K562 (cell line): ENCODE results near the gene NALCN. TPM values are rescaled to one million over a fixed set of nuclear protein-coding genes. Genes with fewer than 3 reads are reported as not detected.

ENCODE experiments used
- ATAC-seq: fragments of 200-7000 bp; cut with Tn5 transposase; 3 replicates; pipeline ENCODE4 v1.9.1; 2020; ENCODE audit warnings: moderate library complexity
- BruUV-seq: library from RNA; stranded (reverse); fragments of 400-500 nt; replicated peaks from 2 replicates; lab custom pipeline; 2021; lab: Mats Ljungman, UMichigan
- CTCF ChIA-PET: fragments of 300-600 bp; formaldehyde crosslinking; extraction: SDS; loops from one replicate; lab custom pipeline; 2021; ENCODE audit warnings: low intra/inter-chr PET ratio; lab: Yijun Ruan, JAX
- POLR2A ChIA-PET: fragments of 300-600, 350-650 bp; sonication (Branson Sonifier 250); formaldehyde crosslinking; extraction: SDS; loops from one replicate; lab custom pipeline; 2021; ENCODE audit warnings: antibody characterized with exemption, inconsistent platforms; lab: Yijun Ruan, JAX
- DNase-seq, 4 experiments: peaks; one replicate each; pipeline versions ENCODE4 v3.0.0 to v3.0.0-alpha.2; 2011 to 2018; ENCODE audit warnings: low spot score in 3 of 4, mixed read lengths in 3 of 4; ENCODE audit errors: extremely low read depth in 1 of 4
- FAIRE-seq: peaks from 2 replicates; lab custom pipeline; 2011; peaks lifted over from hg19 to GRCh38; lab: Jason Lieb, UNC
- H2AFZ ChIP-seq: 2 replicates; pipeline ENCODE4 v1.6.0; 2011; ENCODE audit warnings: low read depth, low read length, control low read depth, inconsistent platforms
- H3K27ac ChIP-seq: fragments of 200-600 bp; 3 replicates; pipeline ENCODE4 v1.8.0; 2011; ENCODE audit warnings: low read depth, mild to moderate bottlenecking, control low read depth, inconsistent platforms, low read length, moderate library complexity, mixed read lengths; ENCODE audit errors: extremely low read depth
- H3K27me3 ChIP-seq, 2 experiments: fragments of 300-600 bp in 1 of 2; 2 replicates in 1 of 2; 3 replicates in 1 of 2; pipeline versions ENCODE4 v1.6.0 to v1.8.0; 2011; ENCODE audit warnings: inconsistent platforms in 2 of 2, low read length in 2 of 2, mild to moderate bottlenecking in 1 of 2, mixed read lengths in 1 of 2, moderate library complexity in 1 of 2; ENCODE audit not compliant: control insufficient read depth in 2 of 2, insufficient read depth in 2 of 2
- H3K36me3 ChIP-seq: fragments of 300-600 bp; 3 replicates; pipeline ENCODE4 v1.8.0; 2011; ENCODE audit warnings: mild to moderate bottlenecking, low read length, inconsistent platforms; ENCODE audit not compliant: control insufficient read depth, insufficient read depth
- H3K4me1 ChIP-seq, 2 experiments: fragments of 200-600 bp in 1 of 2; replicated peaks in 1 of 2; 2 replicates in 1 of 2; 3 replicates in 1 of 2; pipeline versions ENCODE4 v1.5.1 to v1.8.0; 2011; ENCODE audit warnings: inconsistent platforms in 2 of 2, low read length in 2 of 2, mild to moderate bottlenecking in 1 of 2, mixed read lengths in 1 of 2, moderate library complexity in 1 of 2; ENCODE audit not compliant: control insufficient read depth in 2 of 2, insufficient read depth in 2 of 2
- H3K4me2 ChIP-seq: 2 replicates; pipeline ENCODE4 v1.6.1; 2011; ENCODE audit warnings: low read length, control low read depth, inconsistent platforms, mixed read lengths; ENCODE audit not compliant: insufficient read depth
- H3K4me3 ChIP-seq: fragments of 200-600 bp; sonication (generic), shearing (Covaris generic); 2 replicates; pipeline ENCODE4 v1.5.1; 2016; ENCODE audit warnings: control low read depth, inconsistent platforms
- H3K79me2 ChIP-seq: fragments of 200-600 bp; 3 replicates; pipeline ENCODE4 v1.8.0; 2011; ENCODE audit warnings: low read length, inconsistent platforms; ENCODE audit not compliant: control insufficient read depth, insufficient read depth
- H3K9ac ChIP-seq, 2 experiments: 2 replicates each; pipeline versions ENCODE4 v1.6.0 to v1.6.1; 2011; ENCODE audit warnings: low read depth in 2 of 2, low read length in 2 of 2, control low read depth in 1 of 2, inconsistent platforms in 1 of 2, mild to moderate bottlenecking in 1 of 2, mixed read lengths in 1 of 2; ENCODE audit not compliant: insufficient read depth in 1 of 2
- H3K9me1 ChIP-seq: one replicate; pipeline ENCODE4 v1.6.0; 2011; ENCODE audit warnings: inconsistent platforms, mild to moderate bottlenecking, low read length, moderate library complexity; ENCODE audit not compliant: control insufficient read depth, insufficient read depth
- H3K9me3 ChIP-seq: replicated peaks from 2 replicates; pipeline ENCODE4 v1.5.1; 2011; ENCODE audit warnings: low read depth, low read length, inconsistent platforms; ENCODE audit not compliant: control insufficient read depth, insufficient read depth
- H4K20me1 ChIP-seq: replicated peaks from 2 replicates; pipeline ENCODE4 v1.6.1; 2011; ENCODE audit warnings: low read length, inconsistent platforms, mixed read lengths; ENCODE audit not compliant: control insufficient read depth, insufficient read depth
- CREB3L1 ChIP-seq: fragments of 450-650 bp; IDR thresholded peaks from 2 replicates; pipeline ENCODE4 v1.6.1; 2014; ENCODE audit warnings: low read depth, mild to moderate bottlenecking, moderate library complexity, borderline replicate concordance
- HNRNPLL ChIP-seq: fragments of 200-400 bp; formaldehyde crosslinking; IDR thresholded peaks from 2 replicates; pipeline ENCODE4 v1.6.1; 2017; ENCODE audit warnings: low read length, low read depth, mild to moderate bottlenecking; ENCODE audit not compliant: poor library complexity, severe bottlenecking
- HSF4 ChIP-seq: fragments of 250-450 bp; sonication (Bioruptor Pico); IDR thresholded peaks from 2 replicates; pipeline ENCODE4 v2.1.2; 2022; ENCODE audit warnings: mild to moderate bottlenecking, moderate library complexity, borderline replicate concordance
- PCBP1 ChIP-seq: fragments of 200-400 bp; formaldehyde crosslinking; IDR thresholded peaks from 2 replicates; pipeline ENCODE4 v1.6.1; 2018; ENCODE audit warnings: mild to moderate bottlenecking, low read depth, low read length; ENCODE audit not compliant: poor library complexity, severe bottlenecking
- SMARCB1 ChIP-seq: IDR thresholded peaks from 2 replicates; pipeline ENCODE4 v1.6.1; 2011; ENCODE audit warnings: improper control_type of control experiment, low read depth; ENCODE audit not compliant: insufficient read length
- SNRNP70 ChIP-seq: fragments of 200-400 bp; formaldehyde crosslinking; optimal IDR thresholded peaks from 2 replicates; pipeline ENCODE3; 2017; ENCODE audit warnings: low read depth, low read length
- TBL1XR1 ChIP-seq, 2 experiments: IDR thresholded peaks; 2 replicates each; pipeline ENCODE4 v1.6.1; 2012; ENCODE audit warnings: improper control_type of control experiment in 2 of 2, low read length in 2 of 2, mild to moderate bottlenecking in 1 of 2
- TFAP4 ChIP-seq: sonication (generic); formaldehyde crosslinking; IDR thresholded peaks from 2 replicates; pipeline ENCODE4 v1.8.0; 2022; ENCODE audit warnings: missing genetic modification reagents, mild to moderate bottlenecking, moderate library complexity, borderline replicate concordance
- ZNF184 ChIP-seq: sonication (generic); formaldehyde crosslinking; IDR thresholded peaks from 2 replicates; pipeline ENCODE4 v1.5.0; 2020; ENCODE audit warnings: missing genetic modification reagents
- WGBS: fragments of 100-300 bp; shearing (Covaris generic); methylation state at CpG from one replicate; pipeline ENCODE4 v1.1.6; 2016; ENCODE audit warnings: low coverage, mixed read lengths; ENCODE audit not compliant: insufficient coverage; ENCODE audit errors: missing lambda C conversion rate; 5-methylcytosine and 5-hydroxymethylcytosine counted together
- in situ Hi-C: fragments of 300-500 bp; cut with MboI; formaldehyde crosslinking; loops from 4 replicates; pipeline ENCODE4 v1.15.0; 2018; ENCODE audit warnings: inconsistent platforms, mixed read lengths
- intact Hi-C: fragments of 100-400 bp; cut with micrococcal nuclease; formaldehyde crosslinking; loops from 2 replicates; pipeline ENCODE4 v1.14.2; 2022
- polyA plus RNA-seq, 8 experiments: library from polyadenylated mRNA; depleted of rRNA in 4 of 8; stranded (reverse) in 5 of 8; unstranded in 3 of 8; fragments of >200 nt; fragmentation: Nextera tagmentation in 2 of 8; fragmentation: Illumina TruSeq in 1 of 8; extraction: Ambion mirVana in 2 of 8; extraction: Trizol in 1 of 8; gene quantifications; 2 replicates each; pipeline versions ENCODE4 v1.2.1 to v1.2.3, GENCODE V29; 2011 to 2014; ENCODE audit warnings: inconsistent platforms in 1 of 8, missing spikeins in 1 of 8
- total RNA-seq, 7 experiments: library from RNA; depleted of rRNA in 6 of 7; stranded (reverse); fragments of >200 nt in 6 of 7; fragmentation: Illumina TruSeq in 2 of 7; extraction: Trizol in 2 of 7; gene quantifications; 2 replicates each; pipeline versions ENCODE4 v1.2.1 to v1.2.3, GENCODE V29; 2011 to 2021; ENCODE audit warnings: low replicate concordance in 1 of 7
- TF ChIP-seq, protein P1 (sequence below): sonication (generic); formaldehyde crosslinking; IDR thresholded peaks from 2 replicates; pipeline ENCODE4 v1.8.0; 2022; ENCODE audit warnings: mild to moderate bottlenecking, missing genetic modification reagents
- TF ChIP-seq, protein P2 (sequence below): sonication (generic); formaldehyde crosslinking; IDR thresholded peaks from 2 replicates; pipeline ENCODE4 v1.8.0; 2023; ENCODE audit warnings: missing genetic modification reagents, mild to moderate bottlenecking, borderline replicate concordance

Gene NALCN
- total and polyA plus RNA-seq, 9 of the 15 experiments (the other 6 are each of a cell fraction or from before 2014, with no cell fraction given) = not detected

DNA sequence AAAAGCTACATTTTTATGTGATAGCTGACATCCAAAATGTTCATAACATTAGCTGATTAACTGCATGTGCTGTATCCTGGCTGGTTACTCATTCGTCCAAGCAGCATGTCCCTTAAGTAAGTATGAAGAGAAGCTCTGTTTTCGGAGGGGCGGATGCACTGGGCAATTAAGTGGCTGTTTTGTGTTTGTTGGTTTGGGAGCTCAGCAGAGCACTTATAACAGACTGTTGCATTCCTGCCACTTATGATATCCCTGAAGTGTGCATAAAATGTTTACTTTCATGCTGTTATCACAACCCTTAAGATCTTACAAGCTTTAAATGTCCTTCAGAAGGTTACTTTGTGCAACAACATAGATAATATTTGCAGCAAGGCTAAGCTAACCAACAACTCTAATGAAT, 264.1 kb downstream of the NALCN start (continued):
- no peak for TF ChIP-seq HNRNPLL
- TF ChIP-seq, protein P1, sequence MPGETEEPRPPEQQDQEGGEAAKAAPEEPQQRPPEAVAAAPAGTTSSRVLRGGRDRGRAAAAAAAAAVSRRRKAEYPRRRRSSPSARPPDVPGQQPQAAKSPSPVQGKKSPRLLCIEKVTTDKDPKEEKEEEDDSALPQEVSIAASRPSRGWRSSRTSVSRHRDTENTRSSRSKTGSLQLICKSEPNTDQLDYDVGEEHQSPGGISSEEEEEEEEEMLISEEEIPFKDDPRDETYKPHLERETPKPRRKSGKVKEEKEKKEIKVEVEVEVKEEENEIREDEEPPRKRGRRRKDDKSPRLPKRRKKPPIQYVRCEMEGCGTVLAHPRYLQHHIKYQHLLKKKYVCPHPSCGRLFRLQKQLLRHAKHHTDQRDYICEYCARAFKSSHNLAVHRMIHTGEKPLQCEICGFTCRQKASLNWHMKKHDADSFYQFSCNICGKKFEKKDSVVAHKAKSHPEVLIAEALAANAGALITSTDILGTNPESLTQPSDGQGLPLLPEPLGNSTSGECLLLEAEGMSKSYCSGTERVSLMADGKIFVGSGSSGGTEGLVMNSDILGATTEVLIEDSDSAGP (CRISPR knock-in tag) = no peak
- no peak for TF ChIP-seq TFAP4 (CRISPR knock-in tag)
- TF ChIP-seq HSF4 (CRISPR knock-in tag) = no peak

DNA sequence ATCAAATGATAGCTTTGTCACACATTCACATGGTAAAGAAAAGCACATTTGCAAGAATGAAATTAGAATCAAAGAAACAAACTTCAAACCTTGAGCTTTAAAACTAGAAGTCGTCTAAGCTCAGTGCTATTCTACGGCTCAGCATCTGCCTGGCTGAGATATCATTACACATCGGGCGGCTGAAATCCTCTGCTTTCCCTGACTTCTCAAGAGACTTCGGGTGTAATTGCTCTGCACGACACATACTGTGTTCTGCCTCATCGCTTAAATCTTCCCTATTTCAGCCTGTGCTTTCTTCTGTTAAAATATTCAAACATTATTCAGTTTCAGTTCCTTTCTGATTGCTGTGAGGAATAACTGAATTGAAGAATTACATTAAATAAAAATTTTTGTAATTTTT, 265.3 kb downstream of the NALCN start:
- H3K79me2 ChIP-seq = no peaks in the 10 kb centered on the region
- 0% methylated on average over 7 of the region's 7 CpGs for WGBS
- H3K9me3 ChIP-seq = no peaks in the 10 kb centered on the region
- BruUV-seq = no TSS peak
- H3K9me1 ChIP-seq = no peaks in the 10 kb centered on the region
- no peaks in the 10 kb centered on the region for H3K27me3 ChIP-seq
- intact Hi-C loops (no loop called here), in situ Hi-C loops (no loop called here)
- no peak for ATAC-seq
- no peak for DNase-seq
- no peak overlapping the region for H2AFZ ChIP-seq
- POLR2A ChIA-PET = interaction anchor here (0.6 kb wide), 1 partner anchor 507 kb away, joined by 4 read pairs; no protein-coding TSS in a partner anchor
- H3K4me2 ChIP-seq = no peak overlapping the region
- no peak for FAIRE-seq
- no peak overlapping the region for H3K4me3 ChIP-seq
- no peaks in the 10 kb centered on the region for H3K4me1 ChIP-seq
- no peaks in the 10 kb centered on the region for H4K20me1 ChIP-seq
- H3K36me3 ChIP-seq = no peaks in the 10 kb centered on the region
- H3K9ac ChIP-seq = no peak overlapping the region
- TF ChIP-seq SMARCB1 (no peak), ZNF184 (CRISPR knock-in tag) (no peak), PCBP1 (no peak), CREB3L1 (no peak), SNRNP70 (no peak), TBL1XR1 (IDR thresholded peaks at IDR 0.05; ENCODE audit: low read length in 2 of 2) (no peak)
- TF ChIP-seq, protein P2, sequence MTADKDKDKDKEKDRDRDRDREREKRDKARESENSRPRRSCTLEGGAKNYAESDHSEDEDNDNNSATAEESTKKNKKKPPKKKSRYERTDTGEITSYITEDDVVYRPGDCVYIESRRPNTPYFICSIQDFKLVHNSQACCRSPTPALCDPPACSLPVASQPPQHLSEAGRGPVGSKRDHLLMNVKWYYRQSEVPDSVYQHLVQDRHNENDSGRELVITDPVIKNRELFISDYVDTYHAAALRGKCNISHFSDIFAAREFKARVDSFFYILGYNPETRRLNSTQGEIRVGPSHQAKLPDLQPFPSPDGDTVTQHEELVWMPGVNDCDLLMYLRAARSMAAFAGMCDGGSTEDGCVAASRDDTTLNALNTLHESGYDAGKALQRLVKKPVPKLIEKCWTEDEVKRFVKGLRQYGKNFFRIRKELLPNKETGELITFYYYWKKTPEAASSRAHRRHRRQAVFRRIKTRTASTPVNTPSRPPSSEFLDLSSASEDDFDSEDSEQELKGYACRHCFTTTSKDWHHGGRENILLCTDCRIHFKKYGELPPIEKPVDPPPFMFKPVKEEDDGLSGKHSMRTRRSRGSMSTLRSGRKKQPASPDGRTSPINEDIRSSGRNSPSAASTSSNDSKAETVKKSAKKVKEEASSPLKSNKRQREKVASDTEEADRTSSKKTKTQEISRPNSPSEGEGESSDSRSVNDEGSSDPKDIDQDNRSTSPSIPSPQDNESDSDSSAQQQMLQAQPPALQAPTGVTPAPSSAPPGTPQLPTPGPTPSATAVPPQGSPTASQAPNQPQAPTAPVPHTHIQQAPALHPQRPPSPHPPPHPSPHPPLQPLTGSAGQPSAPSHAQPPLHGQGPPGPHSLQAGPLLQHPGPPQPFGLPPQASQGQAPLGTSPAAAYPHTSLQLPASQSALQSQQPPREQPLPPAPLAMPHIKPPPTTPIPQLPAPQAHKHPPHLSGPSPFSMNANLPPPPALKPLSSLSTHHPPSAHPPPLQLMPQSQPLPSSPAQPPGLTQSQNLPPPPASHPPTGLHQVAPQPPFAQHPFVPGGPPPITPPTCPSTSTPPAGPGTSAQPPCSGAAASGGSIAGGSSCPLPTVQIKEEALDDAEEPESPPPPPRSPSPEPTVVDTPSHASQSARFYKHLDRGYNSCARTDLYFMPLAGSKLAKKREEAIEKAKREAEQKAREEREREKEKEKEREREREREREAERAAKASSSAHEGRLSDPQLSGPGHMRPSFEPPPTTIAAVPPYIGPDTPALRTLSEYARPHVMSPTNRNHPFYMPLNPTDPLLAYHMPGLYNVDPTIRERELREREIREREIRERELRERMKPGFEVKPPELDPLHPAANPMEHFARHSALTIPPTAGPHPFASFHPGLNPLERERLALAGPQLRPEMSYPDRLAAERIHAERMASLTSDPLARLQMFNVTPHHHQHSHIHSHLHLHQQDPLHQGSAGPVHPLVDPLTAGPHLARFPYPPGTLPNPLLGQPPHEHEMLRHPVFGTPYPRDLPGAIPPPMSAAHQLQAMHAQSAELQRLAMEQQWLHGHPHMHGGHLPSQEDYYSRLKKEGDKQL (CRISPR knock-in tag) = no peak
- H3K27ac ChIP-seq = no peak overlapping the region
- CTCF ChIA-PET = no interaction called here
